K562 (cell line): ENCODE results near the gene MESP1. TPM values are rescaled to one million over a fixed set of nuclear protein-coding genes. Genes with fewer than 3 reads are reported as not detected.

Experiments used
- ATAC-seq: fragments of 200-7000 bp; cut with Tn5 transposase; 3 replicates; pipeline ENCODE4 v1.9.1; 2020; ENCODE audit warnings: moderate library complexity
- BruUV-seq: library from RNA; stranded (reverse); fragments of 400-500 nt; replicated peaks from 2 replicates; lab custom pipeline; 2021; lab: Mats Ljungman, UMichigan
- CTCF ChIA-PET: fragments of 300-600 bp; formaldehyde crosslinking; extraction: SDS; loops from one replicate; lab custom pipeline; 2021; ENCODE audit warnings: low intra/inter-chr PET ratio; lab: Yijun Ruan, JAX
- POLR2A ChIA-PET: fragments of 300-600, 350-650 bp; sonication (Branson Sonifier 250); formaldehyde crosslinking; extraction: SDS; loops from one replicate; lab custom pipeline; 2021; ENCODE audit warnings: antibody characterized with exemption, inconsistent platforms; lab: Yijun Ruan, JAX
- DNase-seq, 4 experiments: peaks; one replicate each; pipeline versions ENCODE4 v3.0.0 to v3.0.0-alpha.2; 2011 to 2018; ENCODE audit warnings: low spot score in 3 of 4, mixed read lengths in 3 of 4; ENCODE audit errors: extremely low read depth in 1 of 4
- FAIRE-seq: peaks from 2 replicates; lab custom pipeline; 2011; peaks lifted over from hg19 to GRCh38; lab: Jason Lieb, UNC
- H2AFZ ChIP-seq: 2 replicates; pipeline ENCODE4 v1.6.0; 2011; ENCODE audit warnings: low read depth, low read length, control low read depth, inconsistent platforms
- H3K27ac ChIP-seq: fragments of 200-600 bp; 3 replicates; pipeline ENCODE4 v1.8.0; 2011; ENCODE audit warnings: low read depth, mild to moderate bottlenecking, control low read depth, inconsistent platforms, low read length, moderate library complexity, mixed read lengths; ENCODE audit errors: extremely low read depth
- H3K27me3 ChIP-seq, 2 experiments: fragments of 300-600 bp in 1 of 2; 2 replicates in 1 of 2; 3 replicates in 1 of 2; pipeline versions ENCODE4 v1.6.0 to v1.8.0; 2011; ENCODE audit warnings: inconsistent platforms in 2 of 2, low read length in 2 of 2, mild to moderate bottlenecking in 1 of 2, mixed read lengths in 1 of 2, moderate library complexity in 1 of 2; ENCODE audit not compliant: control insufficient read depth in 2 of 2, insufficient read depth in 2 of 2
- H3K36me3 ChIP-seq: fragments of 300-600 bp; 3 replicates; pipeline ENCODE4 v1.8.0; 2011; ENCODE audit warnings: mild to moderate bottlenecking, low read length, inconsistent platforms; ENCODE audit not compliant: control insufficient read depth, insufficient read depth
- H3K4me1 ChIP-seq, 2 experiments: fragments of 200-600 bp in 1 of 2; replicated peaks in 1 of 2; 2 replicates in 1 of 2; 3 replicates in 1 of 2; pipeline versions ENCODE4 v1.5.1 to v1.8.0; 2011; ENCODE audit warnings: inconsistent platforms in 2 of 2, low read length in 2 of 2, mild to moderate bottlenecking in 1 of 2, mixed read lengths in 1 of 2, moderate library complexity in 1 of 2; ENCODE audit not compliant: control insufficient read depth in 2 of 2, insufficient read depth in 2 of 2
- H3K4me2 ChIP-seq: 2 replicates; pipeline ENCODE4 v1.6.1; 2011; ENCODE audit warnings: low read length, control low read depth, inconsistent platforms, mixed read lengths; ENCODE audit not compliant: insufficient read depth
- H3K4me3 ChIP-seq: fragments of 200-600 bp; sonication (generic), shearing (Covaris generic); 2 replicates; pipeline ENCODE4 v1.5.1; 2016; ENCODE audit warnings: control low read depth, inconsistent platforms
- H3K79me2 ChIP-seq: fragments of 200-600 bp; 3 replicates; pipeline ENCODE4 v1.8.0; 2011; ENCODE audit warnings: low read length, inconsistent platforms; ENCODE audit not compliant: control insufficient read depth, insufficient read depth
- H3K9ac ChIP-seq, 2 experiments: 2 replicates each; pipeline versions ENCODE4 v1.6.0 to v1.6.1; 2011; ENCODE audit warnings: low read depth in 2 of 2, low read length in 2 of 2, control low read depth in 1 of 2, inconsistent platforms in 1 of 2, mild to moderate bottlenecking in 1 of 2, mixed read lengths in 1 of 2; ENCODE audit not compliant: insufficient read depth in 1 of 2
- H3K9me1 ChIP-seq: one replicate; pipeline ENCODE4 v1.6.0; 2011; ENCODE audit warnings: inconsistent platforms, mild to moderate bottlenecking, low read length, moderate library complexity; ENCODE audit not compliant: control insufficient read depth, insufficient read depth
- H3K9me3 ChIP-seq: replicated peaks from 2 replicates; pipeline ENCODE4 v1.5.1; 2011; ENCODE audit warnings: low read depth, low read length, inconsistent platforms; ENCODE audit not compliant: control insufficient read depth, insufficient read depth
- H4K20me1 ChIP-seq: replicated peaks from 2 replicates; pipeline ENCODE4 v1.6.1; 2011; ENCODE audit warnings: low read length, inconsistent platforms, mixed read lengths; ENCODE audit not compliant: control insufficient read depth, insufficient read depth
- ARID3A ChIP-seq: IDR thresholded peaks from 2 replicates; pipeline ENCODE4 v1.6.1; 2012; ENCODE audit warnings: low read depth, low read length, improper control_type of control experiment, borderline replicate concordance
- BCL6 ChIP-seq: fragments of 250-450 bp; sonication (Bioruptor Pico); IDR thresholded peaks from 2 replicates; pipeline ENCODE4 v1.4.0; 2020
- CBFB ChIP-seq: sonication (generic); formaldehyde crosslinking; IDR thresholded peaks from 2 replicates; pipeline ENCODE4 v1.4.0; 2020; ENCODE audit warnings: mild to moderate bottlenecking, missing genetic modification reagents
- CBX2 ChIP-seq: fragments of 200-600 bp; sonication (generic); IDR thresholded peaks from one replicate; pipeline ENCODE4 v1.6.1; 2012; ENCODE audit warnings: mild to moderate bottlenecking, low read length, inconsistent platforms; ENCODE audit not compliant: insufficient read depth, poor library complexity, severe bottlenecking
- ELF2 ChIP-seq: fragments of 250-450 bp; sonication (Bioruptor Pico); IDR thresholded peaks from 2 replicates; pipeline ENCODE4 v1.5.0; 2021; ENCODE audit warnings: mild to moderate bottlenecking
- GABPB1 ChIP-seq: sonication (generic); formaldehyde crosslinking; IDR thresholded peaks from 2 replicates; pipeline ENCODE4 v1.8.0; 2022; ENCODE audit warnings: mild to moderate bottlenecking, missing genetic modification reagents
- MAFG ChIP-seq: fragments of 450-650 bp; conservative IDR thresholded peaks from 2 replicates; pipeline ENCODE4 v1.6.1; 2016; ENCODE audit warnings: missing genetic modification characterization, missing compliant biosample characterization
- RFX7 ChIP-seq: fragments of 250-450 bp; sonication (Bioruptor Pico); IDR thresholded peaks from 2 replicates; pipeline ENCODE4 v1.5.1; 2021; ENCODE audit warnings: mild to moderate bottlenecking
- RUNX1 ChIP-seq: sonication (generic); IDR thresholded peaks from 2 replicates; pipeline ENCODE4 v1.6.1; 2016; ENCODE audit warnings: antibody characterized with exemption, low read depth
- SMARCE1 ChIP-seq: fragments of 450-650 bp; IDR thresholded peaks from 2 replicates; pipeline ENCODE4 v1.7.1; 2016; ENCODE audit warnings: mild to moderate bottlenecking
- SRSF7 ChIP-seq: fragments of 200-400 bp; formaldehyde crosslinking; optimal IDR thresholded peaks from 2 replicates; pipeline ENCODE3; 2017; ENCODE audit warnings: mild to moderate bottlenecking, low read depth, low read length
- SUPT5H ChIP-seq: fragments of 450-650 bp; IDR thresholded peaks from 2 replicates; pipeline ENCODE4 v1.6.1; 2016
- TCFL5 ChIP-seq: fragments of 250-450 bp; sonication (Bioruptor Pico); conservative IDR thresholded peaks from 2 replicates; pipeline ENCODE4 v1.6.1; 2021; ENCODE audit warnings: mild to moderate bottlenecking, moderate library complexity, matching md5 sums
- ZMIZ1 ChIP-seq, 2 experiments: fragments of 150-350 bp in 1 of 2; IDR thresholded peaks; 2 replicates each; pipeline ENCODE4 v1.6.1; 2012 to 2016; ENCODE audit warnings: low read depth in 2 of 2, low read length in 2 of 2, mild to moderate bottlenecking in 1 of 2, moderate library complexity in 1 of 2
- ZNF232 ChIP-seq: sonication (generic); formaldehyde crosslinking; IDR thresholded peaks from 2 replicates; pipeline ENCODE4 v1.8.0; 2022; ENCODE audit warnings: mild to moderate bottlenecking, missing genetic modification reagents
- ZNF24 ChIP-seq: fragments of 450-650 bp; IDR thresholded peaks from 2 replicates; pipeline ENCODE4 v1.6.1; 2016
- ZNF398 ChIP-seq: fragments of 250-450 bp; sonication (Bioruptor Pico); IDR thresholded peaks from 2 replicates; pipeline ENCODE4 v1.8.0; 2021; ENCODE audit warnings: moderate library complexity, mild to moderate bottlenecking, inconsistent platforms
- ZNF408 ChIP-seq: fragments of 250-450 bp; sonication (Bioruptor Pico); IDR thresholded peaks from 2 replicates; pipeline ENCODE4 v1.4.0; 2020; ENCODE audit warnings: low read depth, mild to moderate bottlenecking, moderate library complexity
- ZNF583 ChIP-seq: fragments of 250-450 bp; sonication (Bioruptor Pico); IDR thresholded peaks from 2 replicates; pipeline ENCODE4 v1.4.0; 2020
- WGBS: fragments of 100-300 bp; shearing (Covaris generic); methylation state at CpG from one replicate; pipeline ENCODE4 v1.1.6; 2016; ENCODE audit warnings: low coverage, mixed read lengths; ENCODE audit not compliant: insufficient coverage; ENCODE audit errors: missing lambda C conversion rate; 5-methylcytosine and 5-hydroxymethylcytosine counted together
- in situ Hi-C: fragments of 300-500 bp; cut with MboI; formaldehyde crosslinking; loops from 4 replicates; pipeline ENCODE4 v1.15.0; 2018; ENCODE audit warnings: inconsistent platforms, mixed read lengths
- intact Hi-C: fragments of 100-400 bp; cut with micrococcal nuclease; formaldehyde crosslinking; loops from 2 replicates; pipeline ENCODE4 v1.14.2; 2022
- polyA plus RNA-seq, 8 experiments: library from polyadenylated mRNA; depleted of rRNA in 4 of 8; stranded (reverse) in 5 of 8; unstranded in 3 of 8; fragments of >200 nt; fragmentation: Nextera tagmentation in 2 of 8; fragmentation: Illumina TruSeq in 1 of 8; extraction: Ambion mirVana in 2 of 8; extraction: Trizol in 1 of 8; gene quantifications; 2 replicates each; pipeline versions ENCODE4 v1.2.1 to v1.2.3, GENCODE V29; 2011 to 2014; ENCODE audit warnings: inconsistent platforms in 1 of 8, missing spikeins in 1 of 8
- total RNA-seq, 7 experiments: library from RNA; depleted of rRNA in 6 of 7; stranded (reverse); fragments of >200 nt in 6 of 7; fragmentation: Illumina TruSeq in 2 of 7; extraction: Trizol in 2 of 7; gene quantifications; 2 replicates each; pipeline versions ENCODE4 v1.2.1 to v1.2.3, GENCODE V29; 2011 to 2021; ENCODE audit warnings: low replicate concordance in 1 of 7

MESP1 gene
- total and polyA plus RNA-seq, 9 of the 15 experiments (the other 6 are each of a cell fraction or from before 2014, with no cell fraction given) = 0.14 to 1.1 (median 0.36) TPM; not detected in 4

- no peak for DNase-seq
- TF ChIP-seq ZNF24 (no peak), ZMIZ1 (IDR thresholded peaks at IDR 0.05; ENCODE audit: low read depth in 2 of 2, low read length in 2 of 2) (no peak), SRSF7 (no peak), BCL6 (CRISPR knock-in tag) (no peak), SMARCE1 (no peak), ZNF408 (no peak), ZNF232 (CRISPR knock-in tag) (no peak), ELF2 (no peak), RFX7 (CRISPR knock-in tag) (no peak), RUNX1 (no peak), CBFB (CRISPR knock-in tag) (no peak), ZNF583 (CRISPR knock-in tag) (no peak), GABPB1 (no peak), ZNF398 (CRISPR knock-in tag) (no peak), MAFG (tag) (no peak), ARID3A (no peak), CBX2 (no peak), SUPT5H (no peak), TCFL5 (no peak)
Observed at GRCh38 chr15:89728254-89728653, 22.8 kb downstream of the MESP1 start.

More at GRCh38 chr15:89728254-89728653, 22.8 kb downstream of the MESP1 start:
- POLR2A ChIA-PET = interaction anchor here (0.8 kb wide), 1 partner anchor 12 kb away, joined by 4 read pairs; no protein-coding TSS in a partner anchor
- Histone ChIP-seq H4K20me1 (no peaks in the 10 kb centered on the region), H3K9me1 (no peaks in the 10 kb centered on the region), H3K4me1 (no peaks in the 10 kb centered on the region), H3K9me3 (peaks cover 4% of the 10 kb centered on the region; the same call in 1 of the 2 replicates), H3K27me3 (peaks cover 7 to 40% of the 10 kb centered on the region in 2 experiments; a peak in 3 of 5 replicates), H3K36me3 (no peaks in the 10 kb centered on the region), H3K4me3 (no peak overlapping the region), H3K27ac (no peak overlapping the region), H3K9ac (no peak overlapping the region), H3K4me2 (no peak overlapping the region), H2AFZ (no peak overlapping the region), H3K79me2 (no peaks in the 10 kb centered on the region)
- 3% methylated on average over 2 of the region's 2 CpGs for WGBS
- in situ Hi-C loops (no loop called here), intact Hi-C loops (no loop called here)
- ATAC-seq = no peak
- FAIRE-seq = no peak
- CTCF ChIA-PET = no interaction called here
- no TSS peak for BruUV-seq
